ENCODE data around the gene EIF2D.
A peak's percentile ranks its signal among the peaks of the same experiment; 100 is the strongest.

Gene EIF2D

GRCh38 chr1:206612129-206612876, at the start of gene EIF2D:
EIF2D (minus strand) TSS chr1:206612465; CDS start chr1:206612342, 123 bp downstream.
- DNase-seq (ENCODE audit: low spot score) = peak; percentile 89
- peaks cover 26% of the 10 kb centered on the region for H3K4me1 Mint-ChIP-seq (ENCODE audit: low read depth)
- H3K9me3 Mint-ChIP-seq = no peaks in the 10 kb centered on the region
- H3K36me3 Mint-ChIP-seq (ENCODE audit: low read depth) = peaks cover 19% of the 10 kb centered on the region
- H3K27ac Mint-ChIP-seq = peak within 1 kb of the TSS; percentile 92
- H3K27me3 Mint-ChIP-seq (ENCODE audit: low read depth) = no peaks in the 10 kb centered on the region
- H3K4me3 Mint-ChIP-seq = peak within 1 kb of the TSS; percentile 98

GRCh38 chr1:206661161-206661820, 49.0 kb upstream of the EIF2D start:
- Mint-ChIP-seq H3K4me3 (no peak overlapping the region), H3K27ac (no peak overlapping the region), H3K9me3 (no peaks in the 10 kb centered on the region), H3K27me3 (ENCODE audit: low read depth) (peaks cover 25% of the 10 kb centered on the region), H3K4me1 (ENCODE audit: low read depth) (peaks cover 14% of the 10 kb centered on the region), H3K36me3 (ENCODE audit: low read depth) (no peaks in the 10 kb centered on the region)
- no peak for DNase-seq (ENCODE audit: low spot score)

- peaks cover 14% of the 10 kb centered on the region for H3K4me1 Mint-ChIP-seq (ENCODE audit: low read depth)
- H3K36me3 Mint-ChIP-seq (ENCODE audit: low read depth) = no peaks in the 10 kb centered on the region
- no peak overlapping the region for H3K4me3 Mint-ChIP-seq
- DNase-seq (ENCODE audit: low spot score) = no peak
- H3K9me3 Mint-ChIP-seq = no peaks in the 10 kb centered on the region
- H3K27ac Mint-ChIP-seq = no peak overlapping the region
- peaks cover 23% of the 10 kb centered on the region for H3K27me3 Mint-ChIP-seq (ENCODE audit: low read depth)
Observed at GRCh38 chr1:206660136-206660535, 47.9 kb upstream of the EIF2D start.

GRCh38 chr1:206658981-206659273, 46.7 kb upstream of the EIF2D start:
- no peaks in the 10 kb centered on the region for H3K36me3 Mint-ChIP-seq (ENCODE audit: low read depth)
- H3K9me3 Mint-ChIP-seq = no peaks in the 10 kb centered on the region
- no peak for DNase-seq (ENCODE audit: low spot score)
- H3K27ac Mint-ChIP-seq = peak overlapping the region; percentile 18
- peaks cover 11% of the 10 kb centered on the region for H3K4me1 Mint-ChIP-seq (ENCODE audit: low read depth)
- peaks cover 19% of the 10 kb centered on the region for H3K27me3 Mint-ChIP-seq (ENCODE audit: low read depth)
- no peak overlapping the region for H3K4me3 Mint-ChIP-seq

- peak; percentile 46 for DNase-seq (ENCODE audit: low spot score)
- H3K27me3 Mint-ChIP-seq (ENCODE audit: low read depth) = peaks cover 19% of the 10 kb centered on the region
- no peak overlapping the region for H3K4me3 Mint-ChIP-seq
- H3K4me1 Mint-ChIP-seq (ENCODE audit: low read depth) = peaks cover 9% of the 10 kb centered on the region
- peak overlapping the region; percentile 18 for H3K27ac Mint-ChIP-seq
- H3K36me3 Mint-ChIP-seq (ENCODE audit: low read depth) = no peaks in the 10 kb centered on the region
- H3K9me3 Mint-ChIP-seq = no peaks in the 10 kb centered on the region
Observed at GRCh38 chr1:206658264-206658980, 46.2 kb upstream of the EIF2D start.

GRCh38 chr1:206657751-206658150, 45.5 kb upstream of the EIF2D start:
- peaks cover 7% of the 10 kb centered on the region for H3K4me1 Mint-ChIP-seq (ENCODE audit: low read depth)
- DNase-seq (ENCODE audit: low spot score) = no peak
- H3K27me3 Mint-ChIP-seq (ENCODE audit: low read depth) = peaks cover 14% of the 10 kb centered on the region
- H3K36me3 Mint-ChIP-seq (ENCODE audit: low read depth) = no peaks in the 10 kb centered on the region
- no peaks in the 10 kb centered on the region for H3K9me3 Mint-ChIP-seq
- H3K27ac Mint-ChIP-seq = no peak overlapping the region
- no peak overlapping the region for H3K4me3 Mint-ChIP-seq

GRCh38 chr1:206656936-206657335, 44.7 kb upstream of the EIF2D start:
- Mint-ChIP-seq H3K27ac (no peak overlapping the region), H3K27me3 (ENCODE audit: low read depth) (peaks cover 14% of the 10 kb centered on the region), H3K4me1 (ENCODE audit: low read depth) (peaks cover 3% of the 10 kb centered on the region), H3K36me3 (ENCODE audit: low read depth) (peaks cover 4% of the 10 kb centered on the region), H3K4me3 (no peak overlapping the region), H3K9me3 (no peaks in the 10 kb centered on the region)
- no peak for DNase-seq (ENCODE audit: low spot score)

GRCh38 chr1:206655471-206655882, 43.2 kb upstream of the EIF2D start:
- H3K4me3 Mint-ChIP-seq = no peak overlapping the region
- peaks cover 14% of the 10 kb centered on the region for H3K27me3 Mint-ChIP-seq (ENCODE audit: low read depth)
- H3K27ac Mint-ChIP-seq = no peak overlapping the region
- no peak for DNase-seq (ENCODE audit: low spot score)
- no peaks in the 10 kb centered on the region for H3K9me3 Mint-ChIP-seq
- peaks cover 3% of the 10 kb centered on the region for H3K4me1 Mint-ChIP-seq (ENCODE audit: low read depth)
- peaks cover 4% of the 10 kb centered on the region for H3K36me3 Mint-ChIP-seq (ENCODE audit: low read depth)

- DNase-seq (ENCODE audit: low spot score) = no peak
- Mint-ChIP-seq H3K4me3 (no peak overlapping the region), H3K27ac (no peak overlapping the region), H3K27me3 (ENCODE audit: low read depth) (peaks cover 14% of the 10 kb centered on the region), H3K9me3 (no peaks in the 10 kb centered on the region), H3K4me1 (ENCODE audit: low read depth) (peaks cover 3% of the 10 kb centered on the region), H3K36me3 (ENCODE audit: low read depth) (peaks cover 4% of the 10 kb centered on the region)
Observed at GRCh38 chr1:206654828-206655227, 42.6 kb upstream of the EIF2D start.

GRCh38 chr1:206653715-206654459, 41.6 kb upstream of the EIF2D start:
- DNase-seq (ENCODE audit: low spot score) = no peak
- H3K4me1 Mint-ChIP-seq (ENCODE audit: low read depth) = peaks cover 3% of the 10 kb centered on the region
- H3K27ac Mint-ChIP-seq = no peak overlapping the region
- H3K9me3 Mint-ChIP-seq = no peaks in the 10 kb centered on the region
- H3K27me3 Mint-ChIP-seq (ENCODE audit: low read depth) = peaks cover 14% of the 10 kb centered on the region
- no peak overlapping the region for H3K4me3 Mint-ChIP-seq
- H3K36me3 Mint-ChIP-seq (ENCODE audit: low read depth) = peaks cover 6% of the 10 kb centered on the region

- no peak overlapping the region for H3K27ac Mint-ChIP-seq
- H3K9me3 Mint-ChIP-seq = no peaks in the 10 kb centered on the region
- no peaks in the 10 kb centered on the region for H3K4me1 Mint-ChIP-seq (ENCODE audit: low read depth)
- peaks cover 3% of the 10 kb centered on the region for H3K27me3 Mint-ChIP-seq (ENCODE audit: low read depth)
- no peak for DNase-seq (ENCODE audit: low spot score)
- H3K4me3 Mint-ChIP-seq = no peak overlapping the region
- peaks cover 9% of the 10 kb centered on the region for H3K36me3 Mint-ChIP-seq (ENCODE audit: low read depth)
Observed at GRCh38 chr1:206651958-206652890, 40.0 kb upstream of the EIF2D start.

- no peak overlapping the region for H3K4me3 Mint-ChIP-seq
- no peaks in the 10 kb centered on the region for H3K9me3 Mint-ChIP-seq
- H3K4me1 Mint-ChIP-seq (ENCODE audit: low read depth) = no peaks in the 10 kb centered on the region
- H3K36me3 Mint-ChIP-seq (ENCODE audit: low read depth) = peaks cover 9% of the 10 kb centered on the region
- H3K27me3 Mint-ChIP-seq (ENCODE audit: low read depth) = no peaks in the 10 kb centered on the region
- DNase-seq (ENCODE audit: low spot score) = no peak
- no peak overlapping the region for H3K27ac Mint-ChIP-seq
Observed at GRCh38 chr1:206651014-206651413, 38.7 kb upstream of the EIF2D start.

All from T-helper 2 cell treated with Interferon-gamma antibody and Interleukin-4, amounts not matched to agents 5 μg/mL and 100 μg/mL, for 36 hours (primary cell).